Raji (cell line): ENCODE measurements around the gene SERPINH1.

ENCODE experiments used
- POLR2A ChIP-seq: IDR thresholded peaks from 2 replicates; pipeline ENCODE4 v1.6.1; 2011; ENCODE audit warnings: low read depth, low read length, control low read depth; ENCODE audit not compliant: insufficient read depth

Gene SERPINH1

GRCh38 chr11:75616281-75616680 lies 54.2 kb downstream of the SERPINH1 start:
- TF ChIP-seq POLR2A, result no peak
